Measurements from ENCODE around the gene RPL39L. TPM values are rescaled to one million over a fixed set of nuclear protein-coding genes. Genes with fewer than 3 reads are reported as not detected.
A peak's percentile ranks its signal among the peaks of the same experiment; 100 is the strongest.
"Not testable (repeated sequence)": the region's sequence is repeated elsewhere in the genome, so short reads cannot be mapped to it uniquely, and the experiment has no call there.

Gene RPL39L
- total RNA-seq, 1 experiment from 2014 or later: 3.3 TPM

DNA sequence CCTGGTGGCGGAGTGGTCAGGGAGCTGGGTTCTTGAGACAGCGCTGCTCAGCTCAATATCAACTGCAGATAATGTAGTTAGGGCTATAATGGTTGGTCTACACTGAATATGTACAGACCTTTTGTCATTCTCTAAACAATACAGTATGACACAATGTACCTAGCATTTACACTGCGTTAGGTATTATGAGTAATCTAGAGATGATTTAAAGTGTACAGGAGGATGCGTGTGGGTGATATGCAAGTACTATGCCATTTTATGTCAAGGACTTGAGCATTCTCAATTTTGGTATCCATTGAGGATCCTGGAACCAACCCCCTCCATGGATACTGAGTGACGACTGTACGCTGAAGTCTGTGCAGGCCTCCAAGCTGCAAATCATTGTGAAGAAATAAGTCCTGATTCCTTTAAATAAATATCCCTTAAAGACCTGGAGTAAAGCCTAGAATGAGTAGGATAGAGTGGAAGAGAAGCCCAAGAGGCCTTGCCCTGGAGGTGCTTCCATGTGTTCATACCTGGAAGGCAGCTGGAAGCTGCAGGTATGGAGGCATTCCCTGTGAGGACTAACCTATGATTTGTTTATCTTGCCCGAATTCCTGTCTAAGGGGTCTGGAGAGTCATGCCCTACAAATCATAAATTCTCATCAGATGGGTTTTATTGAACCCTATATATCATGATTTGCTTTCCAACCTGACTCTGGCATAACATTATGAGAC, 42.3 kb upstream of the RPL39L start:
- Mint-ChIP-seq H3K27me3 (ENCODE audit: insufficient read depth, unreplicated experiment) (no peaks in the 10 kb centered on the region), H3K4me3 (ENCODE audit: unreplicated experiment) (no peak overlapping the region), H3K36me3 (ENCODE audit: insufficient read depth, unreplicated experiment) (no peaks in the 10 kb centered on the region), H3K4me1 (ENCODE audit: insufficient read depth, unreplicated experiment) (peaks cover 36% of the 10 kb centered on the region), H3K9me3 (ENCODE audit: unreplicated experiment) (no peaks in the 10 kb centered on the region), H3K27ac (ENCODE audit: low read depth, unreplicated experiment) (peak overlapping the region; percentile 94)
- CTCF ChIA-PET: interaction anchor here (0.5 to 1.0 kb wide), 4 partner anchors 29 to 367 kb away, joined by 3 to 4 read pairs (median 4); no protein-coding TSS in a partner anchor
- TF ChIP-seq, protein P1, sequence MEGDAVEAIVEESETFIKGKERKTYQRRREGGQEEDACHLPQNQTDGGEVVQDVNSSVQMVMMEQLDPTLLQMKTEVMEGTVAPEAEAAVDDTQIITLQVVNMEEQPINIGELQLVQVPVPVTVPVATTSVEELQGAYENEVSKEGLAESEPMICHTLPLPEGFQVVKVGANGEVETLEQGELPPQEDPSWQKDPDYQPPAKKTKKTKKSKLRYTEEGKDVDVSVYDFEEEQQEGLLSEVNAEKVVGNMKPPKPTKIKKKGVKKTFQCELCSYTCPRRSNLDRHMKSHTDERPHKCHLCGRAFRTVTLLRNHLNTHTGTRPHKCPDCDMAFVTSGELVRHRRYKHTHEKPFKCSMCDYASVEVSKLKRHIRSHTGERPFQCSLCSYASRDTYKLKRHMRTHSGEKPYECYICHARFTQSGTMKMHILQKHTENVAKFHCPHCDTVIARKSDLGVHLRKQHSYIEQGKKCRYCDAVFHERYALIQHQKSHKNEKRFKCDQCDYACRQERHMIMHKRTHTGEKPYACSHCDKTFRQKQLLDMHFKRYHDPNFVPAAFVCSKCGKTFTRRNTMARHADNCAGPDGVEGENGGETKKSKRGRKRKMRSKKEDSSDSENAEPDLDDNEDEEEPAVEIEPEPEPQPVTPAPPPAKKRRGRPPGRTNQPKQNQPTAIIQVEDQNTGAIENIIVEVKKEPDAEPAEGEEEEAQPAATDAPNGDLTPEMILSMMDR (IDR thresholded peaks at IDR 0.05; ENCODE audit: unreplicated experiment): no peak
- intact Hi-C loops (cut with micrococcal nuclease): no loop called here
- no peak for DNase-seq (ENCODE audit: unreplicated experiment)
- BruUV-seq (replicated peaks): no TSS peak
- POLR2A ChIA-PET: interaction anchor here (0.7 to 2.0 kb wide), 5 partner anchors 11 to 668 kb away, joined by 3 to 6 read pairs (median 3); partner anchors contain the start of gene EIF4A2

GRCh38 chr3:187172929-187173328, 33.6 kb upstream of the RPL39L start:
- Mint-ChIP-seq H3K9me3 (ENCODE audit: unreplicated experiment) (no peaks in the 10 kb centered on the region), H3K27me3 (ENCODE audit: insufficient read depth, unreplicated experiment) (no peaks in the 10 kb centered on the region), H3K4me3 (ENCODE audit: unreplicated experiment) (no peak overlapping the region), H3K4me1 (ENCODE audit: insufficient read depth, unreplicated experiment) (peaks cover 33% of the 10 kb centered on the region), H3K36me3 (ENCODE audit: insufficient read depth, unreplicated experiment) (no peaks in the 10 kb centered on the region), H3K27ac (ENCODE audit: low read depth, unreplicated experiment) (no peak overlapping the region)
- DNase-seq (ENCODE audit: unreplicated experiment): no peak
- ChIA-PET CTCF (no interaction called here), POLR2A (no interaction called here)
- BruUV-seq (replicated peaks): no TSS peak
- TF ChIP-seq, protein P1 (IDR thresholded peaks at IDR 0.05; ENCODE audit: unreplicated experiment): no peak
- intact Hi-C loops (cut with micrococcal nuclease): no loop called here

DNA sequence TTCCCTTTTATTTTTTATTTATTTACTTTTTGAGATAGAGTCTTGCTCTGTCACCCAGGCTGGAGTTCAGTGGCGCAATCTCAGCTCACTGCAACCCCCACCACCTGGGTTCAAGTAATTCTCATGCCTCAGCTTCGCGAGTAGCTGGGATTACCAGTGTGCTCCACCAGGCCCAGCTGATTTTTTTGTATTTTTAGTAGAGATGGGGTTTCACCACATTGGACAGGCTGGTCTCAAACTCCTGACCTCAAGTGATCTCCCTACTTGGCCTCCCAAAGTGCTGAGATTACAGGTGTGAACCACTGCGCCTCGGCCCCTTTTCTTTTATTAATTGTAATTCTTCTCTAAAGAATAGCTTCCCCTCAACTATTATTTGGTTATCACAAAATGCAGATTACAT, 31.6 kb upstream of the RPL39L start:
- H3K27ac Mint-ChIP-seq (ENCODE audit: low read depth, unreplicated experiment); DNase-seq (ENCODE audit: unreplicated experiment); H3K36me3 Mint-ChIP-seq (ENCODE audit: insufficient read depth, unreplicated experiment); BruUV-seq (replicated peaks); intact Hi-C loops (cut with micrococcal nuclease); H3K4me3 Mint-ChIP-seq (ENCODE audit: unreplicated experiment); H3K9me3 Mint-ChIP-seq (ENCODE audit: unreplicated experiment); H3K27me3 Mint-ChIP-seq (ENCODE audit: insufficient read depth, unreplicated experiment): not testable (repeated sequence)
- CTCF ChIA-PET: interaction anchor here (0.6 to 1.4 kb wide), 4 partner anchors 20 to 321 kb away, joined by 3 to 4 read pairs (median 3); partner anchors contain the start of gene RTP1
- peaks cover 26% of the 10 kb centered on the region for H3K4me1 Mint-ChIP-seq (ENCODE audit: insufficient read depth, unreplicated experiment)
- POLR2A ChIA-PET: interaction anchor here (0.6 to 1.6 kb wide), 5 partner anchors 12 to 1262 kb away, joined by 3 to 5 read pairs (median 4); no protein-coding TSS in a partner anchor

DNA sequence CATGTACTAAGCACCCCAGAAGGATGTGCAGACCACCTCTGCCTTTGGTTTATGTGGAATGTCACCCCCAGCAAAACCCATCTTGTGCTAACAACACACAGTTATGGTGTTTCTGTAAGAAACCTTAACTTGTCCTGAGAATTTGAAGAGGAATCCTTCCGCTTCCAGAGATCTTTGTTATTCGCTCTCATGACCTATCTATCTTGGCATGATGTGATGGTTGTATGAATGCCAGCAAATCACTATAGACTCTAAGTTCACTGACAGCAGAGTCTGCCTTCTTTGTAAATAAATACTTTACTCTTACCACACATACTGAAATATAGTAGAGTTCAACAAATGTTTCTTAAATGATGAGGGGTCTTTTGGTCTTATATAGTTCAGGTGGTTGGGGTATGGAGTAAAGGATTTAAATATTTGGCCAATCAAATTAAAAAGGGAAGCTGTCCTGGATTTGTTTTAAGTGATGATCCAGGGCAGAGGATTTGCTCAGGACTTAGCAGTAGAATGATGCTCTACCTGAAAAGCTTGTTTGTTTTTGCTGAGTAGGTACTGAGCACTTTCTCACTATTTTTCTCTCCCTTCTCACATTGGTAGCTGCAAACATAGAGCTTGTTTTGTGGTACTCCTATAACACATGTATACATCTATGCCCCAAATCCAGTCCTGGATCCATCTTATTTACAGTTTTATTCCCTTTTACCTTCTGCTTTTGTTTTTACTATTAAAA, 30.1 kb upstream of the RPL39L start:
- H3K9me3 Mint-ChIP-seq (ENCODE audit: unreplicated experiment): no peaks in the 10 kb centered on the region
- no TSS peak for BruUV-seq (replicated peaks)
- CTCF ChIA-PET: interaction anchor here (0.7 to 8.5 kb wide), 5 partner anchors 13 to 1189 kb away, joined by 3 to 152 read pairs (median 5); no protein-coding TSS in a partner anchor
- no peaks in the 10 kb centered on the region for H3K27me3 Mint-ChIP-seq (ENCODE audit: insufficient read depth, unreplicated experiment)
- peak overlapping the region; percentile 3 for H3K27ac Mint-ChIP-seq (ENCODE audit: low read depth, unreplicated experiment)
- H3K36me3 Mint-ChIP-seq (ENCODE audit: insufficient read depth, unreplicated experiment): no peaks in the 10 kb centered on the region
- TF ChIP-seq, protein P1 (IDR thresholded peaks at IDR 0.05; ENCODE audit: unreplicated experiment): no peak
- intact Hi-C loops (cut with micrococcal nuclease): loop anchor here (5.0 kb wide), 1 partner anchor 237 kb away; the partner anchor contains the start of gene ST6GAL1
- DNase-seq (ENCODE audit: unreplicated experiment): no peak
- peaks cover 26% of the 10 kb centered on the region for H3K4me1 Mint-ChIP-seq (ENCODE audit: insufficient read depth, unreplicated experiment)
- POLR2A ChIA-PET: interaction anchor here (0.9 to 1.0 kb wide), 2 partner anchors 38 to 386 kb away, joined by 3 to 4 read pairs; partner anchors contain the start of gene EIF4A2
- no peak overlapping the region for H3K4me3 Mint-ChIP-seq (ENCODE audit: unreplicated experiment)
